Measurements from ENCODE around the gene SMARCAL1.

- no peak for TF ChIP-seq CTCF (IDR thresholded peaks at IDR 0.05)
- TF ChIP-seq JUN (CRISPR knock-in tag; IDR thresholded peaks at IDR 0.05), result no peak
- no peak for TF ChIP-seq MAX (CRISPR knock-in tag; IDR thresholded peaks at IDR 0.05)
- TF ChIP-seq GABPB1 (CRISPR knock-in tag; IDR thresholded peaks at IDR 0.05), result peak; percentile 77; the same call in 1 of the 2 replicates
- TF ChIP-seq FOXP1 (CRISPR knock-in tag; IDR thresholded peaks at IDR 0.05; ENCODE audit: borderline replicate concordance), result no peak; the same call in 1 of the 2 replicates
- TF ChIP-seq HMGXB4 (CRISPR knock-in tag; IDR thresholded peaks at IDR 0.05), result 0 out of 2 replicates have a peak, but pooled peaks have one; percentile 35
- no peak for TF ChIP-seq ARID4B (CRISPR knock-in tag; IDR thresholded peaks at IDR 0.05; ENCODE audit: borderline replicate concordance)
- no peak for TF ChIP-seq PRDM15 (CRISPR knock-in tag; IDR thresholded peaks at IDR 0.05)
Measured at GRCh38 chr2:216412022-216412999, at the start of gene SMARCAL1.
